ENCODE results near the gene DUOXA1. TPM values are rescaled to one million over a fixed set of nuclear protein-coding genes. Genes with fewer than 3 reads are reported as not detected.

The DUOXA1 gene
- total and polyA plus RNA-seq, 2 experiments from 2014 or later = not detected

GRCh38 chr15:45118131-45118588 lies 11.5 kb downstream of the DUOXA1 start:
- Mint-ChIP-seq H3K27me3 (ENCODE audit: insufficient read depth, low read depth, poor library complexity) (peaks cover 65% of the 10 kb centered on the region), H3K4me1 (peaks cover 19% of the 10 kb centered on the region), H3K27ac (no peak overlapping the region), H3K9me3 (peaks cover 8% of the 10 kb centered on the region; the same call in 2 of the 3 replicates), H3K4me3 (peak overlapping the region; percentile 63; the same call in 2 of the 3 replicates), H3K36me3 (ENCODE audit: low read depth) (no peaks in the 10 kb centered on the region)
- H3K9me2 ChIP-seq (ENCODE audit: insufficient read depth) = no peaks in the 10 kb centered on the region
- H3K4me1 ChIP-seq (ENCODE audit: insufficient read depth) = peaks cover 30% of the 10 kb centered on the region
- H3K4me2 ChIP-seq = peak overlapping the region; percentile 76
- peaks cover 92% of the 10 kb centered on the region for H3K27me3 ChIP-seq (ENCODE audit: insufficient read depth)
- ATAC-seq (peak; percentile 86), DNase-seq (ENCODE audit: low spot score) (peak; percentile 97)
- peaks cover 4% of the 10 kb centered on the region; the same call in 1 of the 2 replicates for H4K20me1 ChIP-seq (replicated peaks; ENCODE audit: insufficient read depth)
- H3K4me3 ChIP-seq = peak overlapping the region; percentile 48
- H3K79me2 ChIP-seq (replicated peaks; ENCODE audit: insufficient read depth) = no peaks in the 10 kb centered on the region
- TF ChIP-seq EZH2phosphoT487 (IDR thresholded peaks at IDR 0.05; ENCODE audit: unreplicated experiment) (no peak), ETS1 (IDR thresholded peaks at IDR 0.05) (no peak), POLR2AphosphoS5 (IDR thresholded peaks at IDR 0.05; ENCODE audit: low read depth) (no peak), CTCF (conservative IDR thresholded peaks at IDR 0.05; ENCODE audit: low read depth in 2 of 2) (peak; percentile 98 to 99), ZNF462 (CRISPR knock-in tag; IDR thresholded peaks at IDR 0.05) (no peak), STAT1 (IDR thresholded peaks at IDR 0.05; ENCODE audit: unreplicated experiment) (no peak), JUNB (IDR thresholded peaks at IDR 0.05; ENCODE audit: unreplicated experiment) (no peak), CREB1 (CRISPR knock-in tag; IDR thresholded peaks at IDR 0.05; ENCODE audit: low read depth) (0 out of 2 replicates have a peak, but pooled peaks have one; percentile 19), EZH2 (IDR thresholded peaks at IDR 0.05; ENCODE audit: low read depth, unreplicated experiment) (no peak), ZNF114 (CRISPR knock-in tag; IDR thresholded peaks at IDR 0.05) (no peak), NANOG (IDR thresholded peaks at IDR 0.05; ENCODE audit: borderline replicate concordance) (no peak), REST (IDR thresholded peaks at IDR 0.05; ENCODE audit: unreplicated experiment) (no peak), ZNF331 (CRISPR knock-in tag; IDR thresholded peaks at IDR 0.05; ENCODE audit: low read depth) (no peak)
- H3F3A ChIP-seq (replicated peaks; ENCODE audit: low read depth) = no peaks in the 10 kb centered on the region
- H3K36me3 ChIP-seq (ENCODE audit: insufficient read depth) = no peaks in the 10 kb centered on the region
- no peak overlapping the region for H2AFZ ChIP-seq
- no peak overlapping the region for H3K27ac ChIP-seq (ENCODE audit: low read depth)
